ENCODE results near the gene ELOA.
"Not testable (repeated sequence)": the region's sequence is repeated elsewhere in the genome, so short reads cannot be mapped to it uniquely, and the experiment has no call there.

The ELOA gene

GRCh38 chr1:23733281-23733680 lies 10.0 kb upstream of the ELOA start:
- DNase-seq, result not testable (repeated sequence)

GRCh38 chr1:23736437-23737134 lies 6.7 kb upstream of the ELOA start:
- no peak for DNase-seq

DNA sequence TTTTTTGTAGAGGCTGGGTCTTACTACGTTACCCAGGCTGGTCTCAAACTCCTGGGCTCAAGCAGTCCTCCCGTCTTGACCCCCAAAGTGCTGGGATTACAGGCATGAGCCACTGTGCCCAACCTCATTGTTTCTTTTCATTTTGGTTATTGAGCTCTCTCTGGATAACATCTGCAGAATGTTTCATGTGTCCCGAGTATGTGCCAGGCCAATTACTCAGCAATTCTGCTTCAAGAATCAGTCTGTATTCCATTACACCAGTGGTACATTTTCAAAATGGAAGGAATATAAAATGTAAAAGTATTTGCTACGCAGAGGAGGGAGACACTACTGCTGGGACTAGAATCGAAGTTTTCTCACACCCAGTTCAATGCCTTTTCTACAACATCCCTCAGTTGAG lies 1.7 kb upstream of the ELOA start:
- no peak for DNase-seq

GRCh38 chr1:23742670-23743286 lies 493 bp upstream of the ELOA start:
- peak; percentile 23 for DNase-seq

DNA sequence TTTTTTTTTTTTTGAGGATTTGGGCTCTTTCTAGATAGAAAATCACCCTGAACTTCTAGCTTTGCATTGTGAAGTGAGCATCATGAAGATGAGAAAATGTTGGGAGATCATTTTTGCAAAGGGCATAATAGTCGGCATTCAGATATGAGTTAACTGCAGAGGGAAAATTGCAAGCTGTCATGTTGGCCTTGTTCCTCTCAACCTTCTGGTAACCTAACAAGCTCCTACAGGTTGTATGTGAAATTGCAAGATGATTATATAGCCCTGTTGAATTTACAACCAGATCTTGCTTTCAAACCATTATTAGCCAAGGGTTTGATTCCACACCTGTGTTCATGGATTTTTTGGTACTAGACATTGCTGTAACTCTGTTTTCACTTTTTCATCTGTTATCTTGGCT lies 2.2 kb downstream of the ELOA start:
- DNase-seq, result peak; percentile 33

- no peak for DNase-seq
Observed at GRCh38 chr1:23748016-23748415, 4.7 kb downstream of the ELOA start.

- DNase-seq, result peak; percentile 47
Observed at GRCh38 chr1:23751050-23751814, 8.0 kb downstream of the ELOA start.

DNA sequence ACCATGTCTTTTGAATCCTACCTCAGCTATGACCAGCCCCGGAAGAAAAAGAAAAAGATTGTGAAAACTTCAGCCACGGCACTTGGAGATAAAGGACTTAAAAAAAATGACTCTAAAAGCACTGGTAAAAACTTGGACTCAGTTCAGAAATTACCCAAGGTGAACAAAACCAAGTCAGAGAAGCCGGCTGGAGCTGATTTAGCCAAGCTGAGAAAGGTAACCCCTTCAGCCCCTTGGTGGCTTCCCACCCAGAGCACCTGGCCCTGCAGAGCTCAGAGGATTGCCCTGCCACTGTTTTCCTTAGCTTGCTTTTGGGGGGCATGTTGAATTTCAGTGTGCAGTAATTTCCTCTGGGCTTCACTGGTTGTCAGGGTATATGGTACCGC lies 8.5 kb downstream of the ELOA start:
- DNase-seq, result no peak

DNA sequence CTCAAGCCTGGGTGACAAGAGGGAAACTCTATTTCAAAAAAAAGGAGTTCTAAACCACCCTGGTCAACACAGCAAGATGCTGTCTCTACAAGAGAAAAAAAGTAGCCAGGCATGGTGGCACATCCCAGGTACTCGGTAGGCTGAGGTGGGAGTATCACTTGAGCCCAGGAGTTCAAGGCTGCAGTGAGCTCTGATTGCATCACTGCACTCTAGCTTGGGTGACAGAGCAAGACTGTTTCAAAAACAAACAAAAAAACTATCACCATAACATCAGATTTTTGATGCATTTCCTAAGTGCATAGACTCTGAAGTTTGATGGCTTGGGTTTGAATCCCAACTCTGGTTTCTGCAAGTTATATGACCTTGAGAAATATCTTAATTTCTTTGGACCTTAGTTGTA lies 9.6 kb downstream of the ELOA start:
- no peak for DNase-seq

GRCh38 chr1:23756676-23757075 lies 13.4 kb downstream of the ELOA start:
- peak; percentile 16 for DNase-seq

GRCh38 chr1:23757812-23758211 lies 14.5 kb downstream of the ELOA start:
- no peak for DNase-seq

- no peak for DNase-seq
Observed at GRCh38 chr1:23759277-23759676, 16.0 kb downstream of the ELOA start.

DNA sequence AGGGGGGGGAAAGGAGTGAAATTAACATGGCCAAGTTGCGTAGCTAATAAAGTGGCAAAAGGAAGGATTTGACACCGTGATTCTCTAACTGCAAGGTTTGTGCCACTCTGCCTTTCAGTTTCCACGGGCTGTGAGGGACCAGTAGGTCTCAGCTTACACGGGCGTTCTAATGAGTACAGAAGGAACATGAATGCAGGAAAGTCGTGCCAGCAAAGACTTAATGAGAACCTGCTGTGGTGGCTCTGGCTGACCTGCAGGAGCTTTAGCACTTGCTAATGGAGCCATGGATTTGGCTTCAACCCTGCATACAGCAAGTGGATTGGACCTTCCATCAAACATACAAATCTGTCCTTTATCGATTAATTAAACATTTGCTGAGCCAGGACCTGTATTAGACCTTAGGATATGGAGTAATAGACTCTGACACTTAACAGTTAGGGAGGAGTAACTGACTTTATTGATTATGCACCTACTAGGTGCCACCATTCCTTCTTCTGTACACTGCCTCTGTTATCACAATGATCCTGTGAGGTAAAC lies 19.8 kb downstream of the ELOA start:
- DNase-seq, result no peak

- no peak for DNase-seq
Observed at GRCh38 chr1:23768733-23769132, 25.5 kb downstream of the ELOA start.

- peak; percentile 69 for DNase-seq
Observed at GRCh38 chr1:23772049-23772853, 29.0 kb downstream of the ELOA start.

- DNase-seq, result no peak
Observed at GRCh38 chr1:23772854-23773242, 29.6 kb downstream of the ELOA start.

DNA sequence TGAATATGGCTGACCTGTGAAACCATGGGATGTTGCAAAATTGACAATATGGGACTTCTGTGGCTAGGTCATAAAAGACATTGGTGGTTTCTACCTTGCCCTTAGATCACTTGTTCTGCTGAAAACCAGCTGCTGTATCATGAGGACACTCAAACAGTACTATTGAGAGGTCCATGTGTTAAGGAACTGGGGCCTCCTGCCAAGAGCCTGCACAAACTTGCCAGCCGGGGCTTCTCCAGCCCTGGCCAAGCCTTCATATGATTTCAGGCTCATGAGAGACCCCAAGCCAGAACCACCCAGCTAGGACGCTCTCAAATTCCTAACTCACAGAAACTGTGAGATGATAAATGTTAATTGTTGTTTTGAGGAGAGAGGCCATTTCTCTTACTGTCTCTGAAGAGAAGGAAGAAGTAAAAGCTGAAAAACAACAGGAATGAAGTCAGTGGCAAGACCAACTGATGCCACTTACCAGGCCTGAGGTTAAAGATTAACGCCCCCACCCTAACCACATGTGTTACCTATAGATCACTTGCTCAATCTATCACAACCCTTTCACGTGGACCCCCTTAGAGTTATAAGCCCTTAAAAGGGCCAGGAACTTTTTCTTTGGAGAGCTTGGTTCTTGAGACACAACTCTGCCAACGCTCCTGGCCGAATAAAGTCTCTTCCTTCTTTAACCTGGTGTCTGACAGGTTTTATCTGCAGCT lies 31.1 kb downstream of the ELOA start:
- DNase-seq, result no peak

- DNase-seq, result no peak
Observed at GRCh38 chr1:23776217-23776616, 32.9 kb downstream of the ELOA start.

DNA sequence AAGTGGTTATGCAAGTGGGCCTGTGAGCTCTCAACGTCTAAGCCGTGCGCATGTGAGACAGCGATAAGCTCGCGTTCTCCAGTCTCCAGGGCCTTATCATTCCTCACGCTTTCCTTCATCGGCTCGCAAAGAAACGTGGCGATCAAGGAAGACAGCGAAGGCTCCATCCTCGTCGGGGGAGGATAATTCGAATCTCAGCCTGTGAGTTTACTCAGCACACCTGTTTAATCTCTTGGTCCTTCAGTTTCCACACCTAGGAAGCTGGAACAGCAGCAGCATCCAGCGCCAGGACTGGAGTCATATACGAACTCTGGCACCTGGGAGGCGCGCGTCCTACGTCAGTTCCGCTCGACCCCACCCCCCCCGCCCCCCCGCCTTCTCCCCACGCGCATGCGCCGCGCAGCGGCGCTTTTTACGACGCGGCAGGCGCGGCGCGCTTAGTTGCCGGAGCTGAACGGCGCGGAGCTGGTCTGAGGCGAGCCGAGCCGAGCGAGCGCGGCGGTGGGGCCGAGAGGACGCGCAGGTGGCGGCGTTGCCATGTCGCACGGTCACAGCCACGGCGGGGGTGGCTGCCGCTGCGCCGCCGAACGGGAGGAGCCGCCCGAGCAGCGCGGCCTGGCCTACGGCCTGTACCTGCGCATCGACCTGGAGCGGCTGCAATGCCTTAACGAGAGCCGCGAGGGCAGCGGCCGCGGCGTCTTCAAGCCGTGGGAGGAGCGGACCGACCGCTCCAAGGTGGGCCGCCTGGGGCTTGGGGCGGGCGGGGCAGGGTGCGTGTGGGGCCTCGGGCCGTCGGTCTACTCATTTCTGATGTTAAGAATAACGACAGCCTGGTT lies 34.9 kb downstream of the ELOA start, which contains the start of gene PITHD1:
TSS of gene PITHD1 (plus strand) at position 440 of the 836 bp plus-strand sequence. CDS start at position 538, 98 bp downstream.
- DNase-seq, result peak; percentile 80

GRCh38 chr1:23779826-23780371 lies 36.6 kb downstream of the ELOA start:
- peak; percentile 53 for DNase-seq

GRCh38 chr1:23783141-23783540 lies 39.9 kb downstream of the ELOA start:
- DNase-seq, result not testable (repeated sequence)

All from fibroblast of skin of abdomen (primary cell).